Endothelial cell of umbilical vein (primary cell): ENCODE data around the gene CFAP161. TPM values are rescaled to one million over a fixed set of nuclear protein-coding genes. Genes with fewer than 3 reads are reported as not detected.

Experiments used
- BruUV-seq: library from RNA; stranded (reverse); fragments of 400-500 nt; replicated peaks from 2 replicates; lab custom pipeline; 2021; lab: Mats Ljungman, UMichigan
- CTCF ChIA-PET: fragments of 300-600, 350-600 bp; sonication (Branson Sonifier 250); formaldehyde crosslinking; loops from one replicate; lab custom pipeline; 2021; ENCODE audit warnings: antibody characterized with exemption, inconsistent platforms; lab: Charles Lee
- POLR2A ChIA-PET: fragments of 300-600, 350-600 bp; sonication (Branson Sonifier 250); formaldehyde crosslinking; loops from one replicate; lab custom pipeline; 2021; ENCODE audit warnings: antibody characterized with exemption, inconsistent platforms; lab: Charles Lee
- DNase-seq: peaks from one replicate; pipeline ENCODE4 v3.0.0-alpha.2; 2011; ENCODE audit warnings: low read depth, low spot score
- FAIRE-seq: peaks from 2 replicates; lab custom pipeline; 2011; peaks lifted over from hg19 to GRCh38; lab: Jason Lieb, UNC
- H2AFZ ChIP-seq: 2 replicates; pipeline ENCODE4 v1.6.0; 2012; ENCODE audit warnings: low read depth, low read length, control low read depth, inconsistent platforms
- H3K27ac ChIP-seq: 2 replicates; pipeline ENCODE4 v1.5.1; 2011; ENCODE audit warnings: low read depth, mild to moderate bottlenecking, control low read depth, low read length, moderate library complexity; ENCODE audit not compliant: insufficient read depth
- H3K27me3 ChIP-seq, 2 experiments: 2 replicates each; pipeline versions ENCODE4 v1.6.0 to v1.6.1; 2011; ENCODE audit warnings: low read length in 2 of 2, mixed read lengths in 1 of 2; ENCODE audit not compliant: control insufficient read depth in 2 of 2, insufficient read depth in 2 of 2
- H3K36me3 ChIP-seq, 2 experiments: 2 replicates in 1 of 2; 3 replicates in 1 of 2; pipeline ENCODE4 v1.5.1; 2011; ENCODE audit warnings: low read length in 2 of 2, mild to moderate bottlenecking in 1 of 2, moderate library complexity in 1 of 2; ENCODE audit not compliant: control insufficient read depth in 2 of 2, insufficient read depth in 2 of 2; ENCODE audit errors: extremely low read depth in 1 of 2
- H3K4me1 ChIP-seq: 3 replicates; pipeline ENCODE4 v1.5.1; 2011; ENCODE audit warnings: mild to moderate bottlenecking, low read length; ENCODE audit not compliant: control insufficient read depth, insufficient read depth; ENCODE audit errors: extremely low read depth
- H3K4me2 ChIP-seq: 2 replicates; pipeline ENCODE4 v1.6.1; 2011; ENCODE audit warnings: low read length, control low read depth, mixed read lengths; ENCODE audit not compliant: insufficient read depth
- H3K4me3 ChIP-seq, 3 experiments: fragments of 200-600 bp in 1 of 3; sonication (generic), shearing (Covaris generic) in 1 of 3; replicated peaks in 1 of 3; 2 replicates each; pipeline ENCODE4 v1.5.1; 2011 to 2016; ENCODE audit warnings: control low read depth in 3 of 3, low read length in 3 of 3, mild to moderate bottlenecking in 2 of 3, inconsistent platforms in 1 of 3, low read depth in 1 of 3, moderate library complexity in 1 of 3; ENCODE audit not compliant: insufficient read depth in 1 of 3
- H3K79me2 ChIP-seq: 2 replicates; pipeline ENCODE4 v1.6.0; 2012; ENCODE audit warnings: low read length, inconsistent platforms; ENCODE audit not compliant: control insufficient read depth, insufficient read depth
- H3K9ac ChIP-seq: replicated peaks from 2 replicates; pipeline ENCODE3; 2011; ENCODE audit warnings: low read length, control low read depth; ENCODE audit not compliant: insufficient read depth; ENCODE audit errors: extremely low read depth
- H3K9me1 ChIP-seq: replicated peaks from 3 replicates; pipeline ENCODE4 v1.6.0; 2011; ENCODE audit warnings: mild to moderate bottlenecking, low read length; ENCODE audit not compliant: control insufficient read depth, insufficient read depth; ENCODE audit errors: extremely low read depth
- H3K9me3 ChIP-seq: replicated peaks from 2 replicates; pipeline ENCODE4 v1.5.1; 2012; ENCODE audit warnings: low read length, inconsistent platforms; ENCODE audit not compliant: control insufficient read depth, insufficient read depth
- H4K20me1 ChIP-seq: replicated peaks from 2 replicates; pipeline ENCODE3; 2011; ENCODE audit warnings: mild to moderate bottlenecking, low read length; ENCODE audit not compliant: control insufficient read depth, insufficient read depth; ENCODE audit errors: extremely low read depth
- CTCF ChIP-seq, 2 donors: IDR thresholded peaks; 1 replicate in 1 of 2; 2 replicates in 1 of 2; pipeline ENCODE4 v1.5.1; 2011; ENCODE audit warnings: low read length in 2 of 2, mild to moderate bottlenecking in 2 of 2, moderate library complexity in 2 of 2, control low read depth in 1 of 2, inconsistent platforms in 1 of 2, low read depth in 1 of 2; ENCODE audit not compliant: insufficient read depth in 1 of 2; ENCODE audit errors: extremely low read depth in 1 of 2
- EZH2 ChIP-seq: IDR thresholded peaks from 2 replicates; pipeline ENCODE4 v1.6.1; 2012; ENCODE audit warnings: borderline replicate concordance, low read depth, mild to moderate bottlenecking, moderate library complexity, low read length, inconsistent platforms; ENCODE audit not compliant: severe bottlenecking
- FOS ChIP-seq: IDR thresholded peaks from 2 replicates; pipeline ENCODE4 v1.6.1; 2011; ENCODE audit warnings: mild to moderate bottlenecking, low read length, moderate library complexity, borderline replicate concordance; ENCODE audit not compliant: insufficient read depth
- GATA2 ChIP-seq: IDR thresholded peaks from 2 replicates; pipeline ENCODE4 v1.7.0; 2011; ENCODE audit warnings: low read depth, mild to moderate bottlenecking, moderate library complexity, mixed read lengths, low read length; ENCODE audit not compliant: insufficient read length, insufficient read depth
- JUN ChIP-seq: IDR thresholded peaks from 2 replicates; pipeline ENCODE4 v1.6.1; 2011; ENCODE audit warnings: borderline replicate concordance, low read depth; ENCODE audit not compliant: insufficient read length, insufficient read depth
- MAX ChIP-seq: IDR thresholded peaks from 2 replicates; pipeline ENCODE4 v1.6.1; 2011; ENCODE audit not compliant: insufficient read depth, insufficient read length
- MYC ChIP-seq: IDR thresholded peaks from one replicate; pipeline ENCODE4 v1.6.1; 2011; ENCODE audit warnings: mild to moderate bottlenecking, low read depth, low read length
- POLR2A ChIP-seq: IDR thresholded peaks from 2 replicates; pipeline ENCODE4 v1.6.1; 2012; ENCODE audit warnings: low read depth, mild to moderate bottlenecking, control low read depth, low read length
- POLR2AphosphoS5 ChIP-seq: IDR thresholded peaks from 2 replicates; pipeline ENCODE4 v1.6.1; 2012; ENCODE audit warnings: low read depth, mild to moderate bottlenecking, control low read depth, low read length, moderate library complexity; ENCODE audit not compliant: insufficient read depth
- dilution Hi-C: fragments of 300-500 bp; cut with MboI; formaldehyde crosslinking; loops from one replicate; pipeline ENCODE4 v1.15.0; 2019; ENCODE audit warnings: low sequenced_read_pairs; ENCODE audit not compliant: extremely low pct_ligation_motif_present
- intact Hi-C: fragments of 100-400 bp; cut with micrococcal nuclease; formaldehyde crosslinking; loops from one replicate; pipeline ENCODE4 v1.10.0; 2022
- polyA plus RNA-seq, 4 experiments: library from polyadenylated mRNA; depleted of rRNA in 3 of 4; stranded (reverse) in 3 of 4; unstranded in 1 of 4; fragments of >200 nt; gene quantifications; 2 replicates each; pipeline versions ENCODE4 v1.2.1 to v1.2.3, GENCODE V29; 2011 to 2012; ENCODE audit warnings: missing spikeins in 1 of 4
- total RNA-seq: library from RNA; stranded (reverse); gene quantifications from 2 replicates; pipeline ENCODE4 v1.2.3, GENCODE V29; 2021

The CFAP161 gene
- total and polyA plus RNA-seq, 2 donors (not counting 3 experiments of a cell fraction or from before 2014, with no cell fraction given): 0.08 TPM; not detected in 1

DNA sequence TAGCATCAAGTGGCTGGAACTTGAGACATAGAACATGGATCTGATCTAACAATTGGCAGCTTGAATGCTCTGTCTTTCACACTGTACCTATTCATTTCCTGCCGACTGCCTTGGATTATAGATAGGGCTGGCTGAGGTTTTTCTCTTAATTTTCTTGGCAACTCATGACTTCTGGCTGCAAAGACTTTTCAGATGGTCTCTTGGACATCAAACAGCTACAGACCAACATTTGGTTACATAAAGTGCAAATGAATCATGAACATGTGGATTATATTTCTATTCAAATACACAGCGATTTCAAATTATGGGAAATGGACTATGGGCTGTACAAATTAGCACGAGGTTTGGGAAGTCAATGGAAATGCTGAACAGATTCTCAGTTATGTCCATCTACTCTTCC, 36.4 kb downstream of the CFAP161 start:
- no peaks in the 10 kb centered on the region for H3K4me1 ChIP-seq

More for the DNA sequence above, 36.4 kb downstream of the CFAP161 start:
- CTCF ChIA-PET: interaction anchor here (0.6 to 3.0 kb wide), 5 partner anchors 9 to 95 kb away, joined by 3 to 15 read pairs (median 3); no protein-coding TSS in a partner anchor
- Histone ChIP-seq H3K9me1 (no peaks in the 10 kb centered on the region), H3K4me3 (no peak overlapping the region), H3K4me2 (no peak overlapping the region), H3K9ac (no peak overlapping the region), H3K79me2 (no peaks in the 10 kb centered on the region), H4K20me1 (no peaks in the 10 kb centered on the region), H3K36me3 (no peaks in the 10 kb centered on the region), H3K27me3 (peaks cover 0 to 7% of the 10 kb centered on the region in 2 experiments), H3K27ac (no peak overlapping the region), H2AFZ (no peak overlapping the region), H3K9me3 (no peaks in the 10 kb centered on the region)
- DNase-seq (no peak), FAIRE-seq (no peak)
- POLR2A ChIA-PET: no interaction called here
- dilution Hi-C loops (no loop called here), intact Hi-C loops (no loop called here)
- TF ChIP-seq POLR2A (no peak), CTCF (IDR thresholded peaks at IDR 0.05; ENCODE audit: extremely low read depth in 1 of 2, insufficient read depth in 1 of 2, low read depth in 1 of 2, low read length in 2 of 2) (no peak), JUN (no peak), MYC (no peak), MAX (no peak), GATA2 (no peak), POLR2AphosphoS5 (no peak), FOS (no peak), EZH2 (no peak)
- BruUV-seq: no TSS peak
